ENCODE data around the gene TENM3.

GRCh38 chr4:182600856-182601255, 357.7 kb downstream of the TENM3 start:
- TF ChIP-seq CTCF (IDR thresholded peaks at IDR 0.05) (no peak), POLR2AphosphoS5 (IDR thresholded peaks at IDR 0.05) (no peak), POLR2A (IDR thresholded peaks at IDR 0.05) (no peak)
